GM10266 (cell line): Measurements from ENCODE around the gene ERBB4.

ENCODE experiments used
- DNase-seq: peaks from one replicate; pipeline ENCODE4 v3.0.0; 2012; ENCODE audit errors: extremely low spot score
- CTCF ChIP-seq: IDR thresholded peaks from 2 replicates; pipeline ENCODE4 v1.5.1; 2012; ENCODE audit warnings: mild to moderate bottlenecking, low read depth; ENCODE audit not compliant: control insufficient read depth, insufficient read depth; ENCODE audit errors: missing control alignments

ERBB4 gene

DNA sequence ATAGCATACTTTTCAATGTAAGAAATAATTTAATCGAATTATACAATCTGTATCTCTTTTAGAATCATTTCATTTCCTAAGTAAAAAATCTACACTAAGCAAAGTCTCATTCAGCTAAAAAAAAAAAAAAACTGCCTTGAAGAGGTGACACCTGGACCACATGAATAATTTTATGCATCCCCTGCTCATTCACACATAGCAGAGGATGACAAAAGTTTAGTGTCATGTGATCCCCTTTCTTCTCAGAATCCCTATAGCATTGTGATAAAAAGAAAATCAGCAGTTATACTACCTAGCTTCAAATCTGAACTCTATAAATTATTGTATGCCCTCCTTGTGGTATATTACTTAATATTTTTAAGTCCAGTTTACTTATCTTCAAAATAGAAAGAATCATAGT lies 603.8 kb downstream of the ERBB4 start:
- DNase-seq = no peak
- TF ChIP-seq CTCF = no peak

- DNase-seq = no peak
Measured at GRCh38 chr2:211931314-211931713, 607.3 kb downstream of the ERBB4 start.

DNA sequence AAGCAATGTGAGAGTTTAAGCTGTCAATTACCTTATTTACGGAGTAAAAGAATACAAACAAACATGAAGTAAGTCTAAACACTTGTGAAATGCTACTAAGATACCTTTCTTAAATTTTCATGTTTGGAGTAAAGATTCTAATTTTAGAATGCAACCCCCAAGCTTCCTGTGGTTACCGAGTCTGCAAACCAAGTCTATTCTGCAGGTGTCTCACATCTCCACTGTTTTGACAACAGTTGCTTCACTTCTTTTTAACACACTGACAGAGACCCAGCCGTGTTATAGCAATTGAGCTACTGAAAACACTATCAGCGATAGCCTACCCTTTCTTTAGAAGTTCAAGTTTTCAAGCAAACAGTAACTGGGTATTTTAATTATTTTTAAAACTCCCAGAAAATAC lies 608.3 kb downstream of the ERBB4 start:
- peak; percentile 6 for DNase-seq
- TF ChIP-seq CTCF = no peak

More at GRCh38 chr2:211931314-211931713, 607.3 kb downstream of the ERBB4 start:
- TF ChIP-seq CTCF = no peak

DNA sequence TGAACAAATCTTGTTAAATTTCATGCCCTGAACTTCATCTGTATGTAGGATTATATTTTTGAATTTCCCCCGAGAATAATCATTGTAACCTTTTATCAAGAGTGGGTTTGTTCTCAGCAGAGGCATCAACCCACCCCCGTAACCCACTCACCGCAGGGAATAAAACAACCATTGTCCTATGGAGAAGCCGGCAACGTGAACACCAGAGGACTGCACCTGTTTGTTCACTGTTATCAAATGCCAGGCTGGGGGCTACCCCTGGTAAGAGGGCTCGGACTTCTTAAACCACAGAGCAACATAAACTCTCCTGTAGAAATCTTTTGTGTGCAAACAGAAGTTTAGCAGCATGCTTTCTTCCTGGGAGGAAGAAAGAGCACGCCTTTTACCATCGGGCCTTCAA lies 610.4 kb downstream of the ERBB4 start:
- DNase-seq = no peak
- no peak for TF ChIP-seq CTCF

DNA sequence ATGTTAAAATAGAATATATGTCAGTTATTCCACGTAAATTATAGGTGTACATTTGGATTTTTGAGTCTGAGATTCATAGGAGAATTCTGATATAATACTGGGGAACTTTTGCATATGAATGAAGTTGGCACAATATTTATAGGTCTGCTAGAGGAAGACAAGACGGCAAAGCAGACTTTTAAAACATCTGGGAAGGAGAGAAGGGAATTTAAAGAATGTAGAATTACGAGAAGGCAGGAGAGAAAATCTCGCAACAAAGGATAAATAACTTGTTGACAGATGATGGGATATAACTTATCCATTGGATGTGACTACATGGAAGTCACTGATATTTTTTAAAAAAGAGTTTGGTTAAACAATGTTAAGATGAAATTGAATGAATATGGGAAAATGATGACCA lies 615.6 kb downstream of the ERBB4 start:
- no peak for TF ChIP-seq CTCF
- no peak for DNase-seq

DNA sequence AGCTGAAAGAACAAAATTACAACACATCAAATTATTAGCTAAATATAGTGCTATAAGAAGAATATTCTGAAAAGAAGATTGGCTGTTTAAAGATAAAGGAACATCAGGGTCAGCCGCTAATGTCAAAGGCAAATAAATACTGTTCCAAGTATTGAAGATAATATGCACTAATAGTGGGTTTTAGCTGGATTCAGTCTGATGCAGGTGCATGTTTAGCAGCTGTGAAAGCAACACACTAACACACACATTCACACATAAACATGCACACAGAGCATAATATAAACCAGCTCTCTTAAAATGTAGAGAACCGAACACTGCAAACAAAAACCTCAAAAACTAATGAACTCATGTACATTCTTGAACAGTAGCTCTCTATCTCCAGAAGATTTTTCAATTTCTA lies 634.6 kb downstream of the ERBB4 start:
- no peak for TF ChIP-seq CTCF
- DNase-seq = no peak

GRCh38 chr2:211901226-211901846 lies 637.3 kb downstream of the ERBB4 start:
- TF ChIP-seq CTCF = no peak
- DNase-seq = no peak
